HG03045 (cell line): ENCODE results near the gene CD177.
"Not testable (repeated sequence)": the region's sequence is repeated elsewhere in the genome, so short reads cannot be mapped to it uniquely, and the experiment has no call there.

Experiments used
- ATAC-seq: cut with Tn5 transposase; IDR thresholded peaks from one replicate; pipeline ENCODE4 v1.9.1; 2021; ENCODE audit warnings: mild to moderate bottlenecking, moderate library complexity; ENCODE audit not compliant: unreplicated experiment

Gene CD177

GRCh38 chr19:43377624-43378023 lies 24.1 kb downstream of the CD177 start:
- ATAC-seq, result not testable (repeated sequence)

GRCh38 chr19:43380008-43380407 lies 26.5 kb downstream of the CD177 start:
- ATAC-seq, result no peak

GRCh38 chr19:43380771-43381386 lies 27.4 kb downstream of the CD177 start:
- ATAC-seq, result no peak

- ATAC-seq, result not testable (repeated sequence)
These were observed 29.2 kb downstream of the CD177 start for GRCh38 chr19:43382586-43383216.

GRCh38 chr19:43383254-43383653 lies 29.8 kb downstream of the CD177 start:
- ATAC-seq, result not testable (repeated sequence)

- not testable (repeated sequence) for ATAC-seq
These were observed 30.3 kb downstream of the CD177 start for GRCh38 chr19:43383759-43384158.

- not testable (repeated sequence) for ATAC-seq
These were observed 37.5 kb downstream of the CD177 start for GRCh38 chr19:43390903-43391551.

- ATAC-seq, result not testable (repeated sequence)
These were observed 38.1 kb downstream of the CD177 start for GRCh38 chr19:43391552-43391935.

- ATAC-seq, result not testable (repeated sequence)
These were observed 40.0 kb downstream of the CD177 start for GRCh38 chr19:43393501-43393900.

- no peak for ATAC-seq
These were observed 42.1 kb downstream of the CD177 start for GRCh38 chr19:43395561-43395960.

GRCh38 chr19:43406297-43406696 lies 52.8 kb downstream of the CD177 start:
- ATAC-seq, result no peak

GRCh38 chr19:43407416-43408005 lies 54.0 kb downstream of the CD177 start:
- ATAC-seq, result no peak

GRCh38 chr19:43408043-43408442 lies 54.6 kb downstream of the CD177 start:
- no peak for ATAC-seq

GRCh38 chr19:43409415-43409814 lies 55.9 kb downstream of the CD177 start:
- no peak for ATAC-seq

GRCh38 chr19:43412441-43412840 lies 59.0 kb downstream of the CD177 start:
- ATAC-seq, result no peak
